Measurements from ENCODE around the gene NADSYN1. TPM values are rescaled to one million over a fixed set of nuclear protein-coding genes. Genes with fewer than 3 reads are reported as not detected.

Gene NADSYN1
- total RNA-seq, 2 experiments from 2014 or later = 106 to 112 TPM

DNA sequence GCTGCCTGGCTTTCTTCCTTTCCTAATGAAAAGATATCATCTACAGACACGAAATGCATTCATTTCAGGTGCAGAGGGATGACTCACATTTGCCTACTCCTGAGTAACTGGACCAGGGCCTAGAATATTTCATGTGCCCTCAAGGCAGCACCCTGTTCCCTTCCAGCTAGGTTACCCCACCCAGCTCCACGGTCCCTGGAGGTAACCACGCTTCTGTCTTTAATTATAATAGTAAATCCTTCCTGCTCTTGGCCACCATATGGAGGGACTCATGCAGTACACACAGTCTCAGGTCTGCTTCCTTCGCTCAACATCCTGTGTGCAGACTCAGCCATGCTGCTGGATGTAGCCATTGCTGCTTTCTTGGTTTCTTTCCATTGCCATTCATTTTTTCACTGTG is 27.1 kb upstream of the NADSYN1 start:
- Histone ChIP-seq H3K36me3 (ENCODE audit: insufficient read depth, low read length) (no peaks in the 10 kb centered on the region), H3K27ac (ENCODE audit: low read depth in 1 of 2, low read length in 2 of 2) (no peak overlapping the region), H3K27me3 (ENCODE audit: control insufficient read depth in 1 of 2, insufficient read depth in 2 of 2, low read length in 2 of 2) (no peaks in the 10 kb centered on the region), H3K4me1 (ENCODE audit: insufficient read depth, low read length) (no peaks in the 10 kb centered on the region), H3K4me3 (ENCODE audit: low read length) (no peak overlapping the region), H3K9me3 (ENCODE audit: control insufficient read depth in 1 of 2, insufficient read depth in 1 of 2, low read length in 2 of 2) (no peaks in the 10 kb centered on the region)
- intact Hi-C loops (cut with DNase I, micrococcal nuclease) = no loop called here
- H3K4me1 Mint-ChIP-seq (ENCODE audit: low read depth) = no peaks in the 10 kb centered on the region
- ChIA-PET POLR2A (no interaction called here), CTCF (interaction anchor here (2.1 kb wide), 1 partner anchor 10 kb away, joined by 4 read pairs; no protein-coding TSS in a partner anchor)
- ATAC-seq (ENCODE audit: poor library complexity) (no peak), DNase-seq (no peak)
- no peaks in the 10 kb centered on the region for H3K27me3 Mint-ChIP-seq
- no peaks in the 10 kb centered on the region for H3K9me3 Mint-ChIP-seq
- TF ChIP-seq CTCF (IDR thresholded peaks at IDR 0.05) = no peak
- no peak overlapping the region for H3K4me3 Mint-ChIP-seq
- no peaks in the 10 kb centered on the region for H3K36me3 Mint-ChIP-seq (ENCODE audit: low read depth)
- no peak overlapping the region for H3K27ac Mint-ChIP-seq

- ChIA-PET CTCF (interaction anchor here (2.1 kb wide), 1 partner anchor 10 kb away, joined by 4 read pairs; no protein-coding TSS in a partner anchor), POLR2A (no interaction called here)
- H3K9me3 ChIP-seq (ENCODE audit: control insufficient read depth in 1 of 2, insufficient read depth in 1 of 2, low read length in 2 of 2) = no peaks in the 10 kb centered on the region
- no peak overlapping the region for H3K27ac ChIP-seq (ENCODE audit: low read depth in 1 of 2, low read length in 2 of 2)
- ATAC-seq (ENCODE audit: poor library complexity) (no peak), DNase-seq (no peak)
- no peaks in the 10 kb centered on the region for H3K36me3 Mint-ChIP-seq (ENCODE audit: low read depth)
- H3K4me3 Mint-ChIP-seq = no peak overlapping the region
- no peaks in the 10 kb centered on the region for H3K9me3 Mint-ChIP-seq
- no peaks in the 10 kb centered on the region for H3K36me3 ChIP-seq (ENCODE audit: insufficient read depth, low read length)
- H3K27me3 Mint-ChIP-seq = no peaks in the 10 kb centered on the region
- intact Hi-C loops (cut with DNase I, micrococcal nuclease) = no loop called here
- H3K4me1 ChIP-seq (ENCODE audit: insufficient read depth, low read length) = no peaks in the 10 kb centered on the region
- no peaks in the 10 kb centered on the region for H3K27me3 ChIP-seq (ENCODE audit: control insufficient read depth in 1 of 2, insufficient read depth in 2 of 2, low read length in 2 of 2)
- H3K27ac Mint-ChIP-seq = no peak overlapping the region
- H3K4me3 ChIP-seq (ENCODE audit: low read length) = no peak overlapping the region
- TF ChIP-seq CTCF (IDR thresholded peaks at IDR 0.05) = no peak
- H3K4me1 Mint-ChIP-seq (ENCODE audit: low read depth) = no peaks in the 10 kb centered on the region
These were observed 26.6 kb upstream of the NADSYN1 start for GRCh38 chr11:71426413-71426812.

GRCh38 chr11:71428861-71429435 is 24.1 kb upstream of the NADSYN1 start:
- Histone ChIP-seq H3K4me3 (ENCODE audit: low read length) (no peak overlapping the region), H3K27ac (ENCODE audit: low read depth in 1 of 2, low read length in 2 of 2) (no peak overlapping the region), H3K36me3 (ENCODE audit: insufficient read depth, low read length) (no peaks in the 10 kb centered on the region), H3K9me3 (ENCODE audit: control insufficient read depth in 1 of 2, insufficient read depth in 1 of 2, low read length in 2 of 2) (no peaks in the 10 kb centered on the region), H3K27me3 (ENCODE audit: control insufficient read depth in 1 of 2, insufficient read depth in 2 of 2, low read length in 2 of 2) (no peaks in the 10 kb centered on the region), H3K4me1 (ENCODE audit: insufficient read depth, low read length) (no peaks in the 10 kb centered on the region)
- Mint-ChIP-seq H3K4me3 (no peak overlapping the region), H3K9me3 (no peaks in the 10 kb centered on the region), H3K36me3 (ENCODE audit: low read depth) (no peaks in the 10 kb centered on the region), H3K27ac (no peak overlapping the region), H3K27me3 (no peaks in the 10 kb centered on the region), H3K4me1 (ENCODE audit: low read depth) (no peaks in the 10 kb centered on the region)
- ChIA-PET CTCF (no interaction called here), POLR2A (no interaction called here)
- intact Hi-C loops (cut with DNase I, micrococcal nuclease) = no loop called here
- ATAC-seq (ENCODE audit: poor library complexity) = no peak
- no peak for TF ChIP-seq CTCF (IDR thresholded peaks at IDR 0.05)
- DNase-seq = no peak

All from CD4-positive, alpha-beta T cell (primary cell).